MM.1S (cell line): Measurements from ENCODE around the gene UBXN2A.

Source experiments
- CTCF ChIP-seq: fragments of 300-600 bp; sonication (generic); IDR thresholded peaks from 2 replicates; pipeline ENCODE4 v1.5.1; 2016; ENCODE audit warnings: antibody characterized with exemption, low read length, mixed read lengths
- EZH2 ChIP-seq: fragments of 300-600 bp; sonication (generic); optimal IDR thresholded peaks from 2 replicates; pipeline ENCODE3; 2017; ENCODE audit warnings: low read depth, mild to moderate bottlenecking, antibody characterized with exemption, low read length, mixed read lengths

- TF ChIP-seq CTCF = no peak
- TF ChIP-seq EZH2 = no peak
Observed at GRCh38 chr2:24049485-24050021, 109.3 kb downstream of the UBXN2A start, which contains the start of gene FKBP1B.
